Kidney (tissue), 14 donors: ENCODE results near the gene HMX2. TPM values are rescaled to one million over a fixed set of nuclear protein-coding genes. Genes with fewer than 3 reads are reported as not detected.

Source experiments
- DNase-seq, 5 donors: peaks; one replicate each; pipeline ENCODE4 v3.0.0-alpha.2; 2013 to 2020
- FAIRE-seq: peaks from 2 replicates; lab custom pipeline; 2012; peaks lifted over from hg19 to GRCh38; lab: Jason Lieb, UNC
- H3K27ac ChIP-seq, 2 donors: one replicate each; pipeline ENCODE4 v1.7.0; 2013; ENCODE audit warnings: low read depth in 2 of 2, low read length in 2 of 2, inconsistent platforms in 1 of 2
- H3K27me3 ChIP-seq: one replicate; pipeline ENCODE4 v1.7.1; 2013; ENCODE audit warnings: low read length, inconsistent platforms; ENCODE audit not compliant: control insufficient read depth, insufficient read depth
- H3K36me3 ChIP-seq, 3 donors: one replicate each; pipeline versions ENCODE4 v1.7.0 to v1.7.1; 2013; ENCODE audit warnings: low read length in 3 of 3, control low read depth in 1 of 3, inconsistent platforms in 1 of 3; ENCODE audit not compliant: insufficient read depth in 3 of 3, control insufficient read depth in 2 of 3
- H3K4me1 ChIP-seq, 3 donors: one replicate each; pipeline versions ENCODE4 v1.7.0 to v1.7.1; 2013; ENCODE audit warnings: low read length in 3 of 3, inconsistent platforms in 1 of 3, low read depth in 1 of 3; ENCODE audit not compliant: control insufficient read depth in 2 of 3, insufficient read depth in 2 of 3
- H3K4me3 ChIP-seq, 3 donors: one replicate each; pipeline versions ENCODE4 v1.7.0 to v1.8.1; 2013; ENCODE audit warnings: low read length in 3 of 3, control low read depth in 1 of 3, inconsistent platforms in 1 of 3
- H3K9ac ChIP-seq, 3 donors: one replicate each; pipeline versions ENCODE4 v1.7.0 to v1.7.1; 2013; ENCODE audit warnings: low read length in 3 of 3, control low read depth in 1 of 3, inconsistent platforms in 1 of 3
- H3K9me3 ChIP-seq, 3 donors: one replicate each; pipeline versions ENCODE4 v1.7.0 to v1.7.1; 2013; ENCODE audit warnings: low read length in 3 of 3, control low read depth in 1 of 3, inconsistent platforms in 1 of 3; ENCODE audit not compliant: control insufficient read depth in 2 of 3, insufficient read depth in 1 of 3
- intact Hi-C: fragments of 100-400 bp; cut with DNase I; formaldehyde crosslinking; loops from one replicate; pipeline ENCODE4 v1.11.1; 2022
- polyA plus RNA-seq: library from polyadenylated mRNA; stranded (reverse); fragments of 350-450 nt; fragmentation: Illumina TruSeq; extraction: RNeasy Lipid Tissue Mini Kit (QIAGEN cat#74804); gene quantifications from one replicate; pipeline ENCODE4 v1.2.3, GENCODE V29; 2014; ENCODE audit warnings: low read depth, low replicate concordance; ENCODE audit not compliant: insufficient read depth
- total RNA-seq: library from RNA; stranded (reverse); fragmentation: NEBNext Ultra II Directional; extraction: Animal tissue kit (Norgen Biotek cat#: 25700); gene quantifications from one replicate; pipeline ENCODE4 v1.2.1, GENCODE V29; 2021
- TF ChIP-seq, protein P1 (sequence below): IDR thresholded peaks from 3 replicates; pipeline ENCODE4 v1.5.1; 2012; ENCODE audit warnings: mild to moderate bottlenecking, moderate library complexity, borderline replicate concordance; ENCODE audit not compliant: insufficient read depth; ENCODE audit errors: extremely low read depth
- donor health status: control.
- donor health status: control.
- donor health status: control.
- donor health status: control.
- donor health status: control.
- donor health status: DM: yes; HTN: yes; CAD: no.
- donor health status: Normal renal cell carcinoma (clear cell type).

HMX2 gene
- total and polyA plus RNA-seq, 2 donors from 2014 or later, result 0.25 to 4.0 TPM

DNA sequence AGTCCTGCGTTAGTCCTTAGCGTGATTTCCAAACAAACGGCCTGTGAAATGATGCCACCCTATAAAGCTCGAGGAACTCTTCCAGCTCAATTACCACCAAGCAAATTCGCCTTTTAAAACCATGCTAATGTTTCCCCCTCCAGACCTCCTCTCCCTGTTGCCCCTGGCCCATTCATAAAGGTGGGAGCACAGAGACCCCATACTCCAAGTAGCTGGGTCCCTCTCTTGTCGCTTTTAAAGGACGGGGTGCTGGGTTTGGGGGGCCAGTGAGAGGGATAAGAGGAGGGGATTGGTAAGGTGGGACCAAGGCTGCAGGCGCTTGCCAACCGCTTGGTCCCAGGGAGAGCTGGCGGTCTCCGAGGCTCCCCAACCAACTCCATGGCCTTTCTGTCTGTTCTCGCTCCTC is 1.2 kb downstream of the HMX2 start:
- peaks cover 0 to 1% (median 0%) of the 10 kb centered on the region in 3 donors for H3K9me3 ChIP-seq
- peaks cover 0 to 12% (median 0%) of the 10 kb centered on the region in 3 donors for H3K4me1 ChIP-seq
- no peak overlapping the region for H3K27ac ChIP-seq
- no peak overlapping the region for H3K4me3 ChIP-seq
- intact Hi-C loops, result no loop called here
- peaks cover 70% of the 10 kb centered on the region for H3K27me3 ChIP-seq
- H3K36me3 ChIP-seq, result no peaks in the 10 kb centered on the region
- TF ChIP-seq, protein P1, sequence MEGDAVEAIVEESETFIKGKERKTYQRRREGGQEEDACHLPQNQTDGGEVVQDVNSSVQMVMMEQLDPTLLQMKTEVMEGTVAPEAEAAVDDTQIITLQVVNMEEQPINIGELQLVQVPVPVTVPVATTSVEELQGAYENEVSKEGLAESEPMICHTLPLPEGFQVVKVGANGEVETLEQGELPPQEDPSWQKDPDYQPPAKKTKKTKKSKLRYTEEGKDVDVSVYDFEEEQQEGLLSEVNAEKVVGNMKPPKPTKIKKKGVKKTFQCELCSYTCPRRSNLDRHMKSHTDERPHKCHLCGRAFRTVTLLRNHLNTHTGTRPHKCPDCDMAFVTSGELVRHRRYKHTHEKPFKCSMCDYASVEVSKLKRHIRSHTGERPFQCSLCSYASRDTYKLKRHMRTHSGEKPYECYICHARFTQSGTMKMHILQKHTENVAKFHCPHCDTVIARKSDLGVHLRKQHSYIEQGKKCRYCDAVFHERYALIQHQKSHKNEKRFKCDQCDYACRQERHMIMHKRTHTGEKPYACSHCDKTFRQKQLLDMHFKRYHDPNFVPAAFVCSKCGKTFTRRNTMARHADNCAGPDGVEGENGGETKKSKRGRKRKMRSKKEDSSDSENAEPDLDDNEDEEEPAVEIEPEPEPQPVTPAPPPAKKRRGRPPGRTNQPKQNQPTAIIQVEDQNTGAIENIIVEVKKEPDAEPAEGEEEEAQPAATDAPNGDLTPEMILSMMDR, result no peak
- H3K9ac ChIP-seq, result no peak overlapping the region
- FAIRE-seq (no peak), DNase-seq (no peak)

DNA sequence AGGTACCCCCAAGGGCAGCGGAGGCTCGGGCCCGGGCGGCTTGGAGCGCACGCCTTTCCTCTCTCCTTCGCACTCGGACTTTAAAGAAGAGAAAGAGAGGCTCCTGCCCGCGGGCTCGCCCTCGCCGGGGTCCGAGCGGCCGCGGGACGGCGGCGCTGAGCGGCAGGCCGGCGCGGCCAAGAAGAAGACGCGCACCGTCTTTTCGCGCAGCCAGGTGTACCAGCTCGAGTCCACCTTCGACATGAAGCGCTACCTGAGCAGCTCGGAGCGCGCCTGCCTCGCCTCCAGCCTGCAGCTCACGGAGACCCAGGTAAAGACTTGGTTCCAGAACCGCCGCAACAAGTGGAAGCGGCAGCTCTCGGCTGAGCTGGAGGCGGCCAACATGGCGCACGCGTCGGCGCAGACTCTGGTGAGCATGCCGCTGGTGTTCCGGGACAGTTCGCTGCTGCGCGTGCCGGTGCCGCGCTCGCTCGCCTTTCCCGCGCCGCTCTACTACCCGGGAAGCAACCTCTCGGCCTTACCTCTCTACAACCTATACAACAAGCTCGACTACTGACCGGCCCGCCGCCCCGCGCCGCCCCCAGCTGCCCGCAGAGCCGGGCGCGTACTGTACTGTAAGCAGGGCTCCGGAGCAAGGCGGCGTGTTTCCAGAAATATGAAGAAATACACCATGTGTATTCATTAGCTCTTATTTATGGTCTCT is 1.8 kb downstream of the HMX2 start:
- Histone ChIP-seq H3K27me3 (peaks cover 64% of the 10 kb centered on the region), H3K4me1 (peaks cover 0 to 12% (median 0%) of the 10 kb centered on the region in 3 donors), H3K27ac (no peak overlapping the region), H3K9me3 (peaks cover 0 to 1% (median 0%) of the 10 kb centered on the region in 3 donors), H3K36me3 (no peaks in the 10 kb centered on the region), H3K9ac (no peak overlapping the region), H3K4me3 (peak overlapping the region in 1 of 3 donors; percentile 34)
- TF ChIP-seq, protein P1, result no peak
- intact Hi-C loops, result no loop called here
- peak; percentile 60 to 68 (median 62) for DNase-seq
- no peak for FAIRE-seq

DNA sequence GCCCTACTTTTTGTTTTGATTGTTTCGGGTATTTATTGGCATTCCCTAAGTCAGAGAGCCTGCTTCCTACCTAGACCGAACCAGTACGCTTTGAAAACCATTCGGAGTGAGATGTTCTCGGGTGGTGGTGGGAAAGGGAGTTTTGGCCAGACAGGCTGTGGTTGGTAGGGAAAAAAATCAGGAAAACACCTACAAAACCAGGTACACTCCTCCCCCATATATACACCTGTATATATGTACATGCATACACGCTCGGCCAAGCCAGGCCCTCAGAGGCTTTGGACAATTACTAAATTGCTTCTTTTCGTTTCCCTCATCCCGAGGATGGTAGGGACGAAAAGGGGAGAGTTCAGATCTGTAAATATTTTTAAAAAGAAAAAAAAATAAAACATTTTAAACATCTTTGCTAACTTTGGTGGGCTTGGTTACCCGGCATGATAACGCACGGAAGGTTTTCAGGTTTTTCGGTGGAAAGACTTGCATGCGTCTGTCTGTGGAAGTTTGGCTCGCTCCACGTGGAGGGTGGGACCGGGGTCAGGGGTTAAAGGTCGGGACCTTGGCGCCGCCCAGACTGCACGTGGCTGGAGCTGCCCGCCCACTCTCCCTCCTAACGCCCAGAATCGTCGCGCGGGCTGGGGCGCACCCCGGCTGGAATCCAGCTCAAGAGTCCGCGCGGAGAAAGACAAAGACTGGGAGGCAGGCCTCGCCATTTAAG is 2.5 kb downstream of the HMX2 start:
- peak overlapping the region in 1 of 3 donors; percentile 34 for H3K4me3 ChIP-seq
- TF ChIP-seq, protein P1, result no peak
- intact Hi-C loops, result no loop called here
- DNase-seq (peak in 2 of 5 donors; percentile 46 to 64), FAIRE-seq (no peak)
- H3K4me1 ChIP-seq, result peaks cover 0 to 13% (median under 1%) of the 10 kb centered on the region in 3 donors
- peaks cover 58% of the 10 kb centered on the region for H3K27me3 ChIP-seq
- no peak overlapping the region for H3K9ac ChIP-seq
- H3K27ac ChIP-seq, result no peak overlapping the region
- H3K9me3 ChIP-seq, result peaks cover 0 to 1% (median 0%) of the 10 kb centered on the region in 3 donors
- H3K36me3 ChIP-seq, result no peaks in the 10 kb centered on the region
